ENCODE data around the gene ERAP2.

Gene ERAP2

GRCh38 chr5:96879665-96880064 lies 3.4 kb downstream of the ERAP2 start:
- no peak for TF ChIP-seq CTCF (IDR thresholded peaks at IDR 0.05; ENCODE audit: insufficient read depth, low read depth, low read length, missing control alignments)
- H3K4me3 ChIP-seq (ENCODE audit: low read depth, low read length) = peak overlapping the region; percentile 10
- DNase-seq (ENCODE audit: low read depth) = no peak

GRCh38 chr5:96880444-96881164 lies 4.3 kb downstream of the ERAP2 start:
- peak overlapping the region; percentile 17; the same call in 1 of the 2 replicates for H3K4me3 ChIP-seq (ENCODE audit: low read depth, low read length)
- no peak for TF ChIP-seq CTCF (IDR thresholded peaks at IDR 0.05; ENCODE audit: insufficient read depth, low read depth, low read length, missing control alignments)
- DNase-seq (ENCODE audit: low read depth) = no peak

- no peak for DNase-seq (ENCODE audit: low read depth)
- no peak overlapping the region for H3K4me3 ChIP-seq (ENCODE audit: low read depth, low read length)
- TF ChIP-seq CTCF (IDR thresholded peaks at IDR 0.05; ENCODE audit: insufficient read depth, low read depth, low read length, missing control alignments) = no peak
Observed at GRCh38 chr5:96881511-96882115, 5.3 kb downstream of the ERAP2 start.

GRCh38 chr5:96883871-96884270 lies 7.6 kb downstream of the ERAP2 start:
- DNase-seq (ENCODE audit: low read depth) = no peak
- H3K4me3 ChIP-seq (ENCODE audit: low read depth, low read length) = no peak overlapping the region
- no peak for TF ChIP-seq CTCF (IDR thresholded peaks at IDR 0.05; ENCODE audit: insufficient read depth, low read depth, low read length, missing control alignments)

- TF ChIP-seq CTCF (IDR thresholded peaks at IDR 0.05; ENCODE audit: insufficient read depth, low read depth, low read length, missing control alignments) = no peak
- H3K4me3 ChIP-seq (ENCODE audit: low read depth, low read length) = no peak overlapping the region
- DNase-seq (ENCODE audit: low read depth) = no peak
Observed at GRCh38 chr5:96884995-96885394, 8.7 kb downstream of the ERAP2 start.

- peak; percentile 73 for DNase-seq (ENCODE audit: low read depth)
- TF ChIP-seq CTCF (IDR thresholded peaks at IDR 0.05; ENCODE audit: insufficient read depth, low read depth, low read length, missing control alignments) = no peak
- no peak overlapping the region for H3K4me3 ChIP-seq (ENCODE audit: low read depth, low read length)
Observed at GRCh38 chr5:96885518-96886338, 9.4 kb downstream of the ERAP2 start.
